Lung (tissue), 12 donors: ENCODE measurements around the gene FCRLB. TPM values are rescaled to one million over a fixed set of nuclear protein-coding genes. Genes with fewer than 3 reads are reported as not detected.
"Not testable (repeated sequence)": the region's sequence is repeated elsewhere in the genome, so short reads cannot be mapped to it uniquely, and the experiment has no call there.

ENCODE experiments used
- ATAC-seq: fragments of 200-7000 bp; cut with Tn5 transposase; one replicate; pipeline ENCODE4 v1.9.1; 2020; ENCODE audit warnings: moderate number of reproducible peaks; ENCODE audit not compliant: insufficient read depth, low FRiP score
- DNase-seq, 3 donors: peaks; one replicate each; pipeline ENCODE4 v3.0.0-alpha.2; 2013 to 2017
- H3K27ac ChIP-seq, 2 donors: one replicate each; pipeline ENCODE4 v1.5.1; 2013; ENCODE audit warnings: mild to moderate bottlenecking in 2 of 2, moderate library complexity in 2 of 2, control low read depth in 1 of 2, inconsistent platforms in 1 of 2, low read depth in 1 of 2, low read length in 1 of 2
- H3K27me3 ChIP-seq, 3 donors: one replicate each; pipeline ENCODE4 v1.5.1; 2013; ENCODE audit warnings: low read length in 2 of 3; ENCODE audit not compliant: control insufficient read depth in 3 of 3, insufficient read depth in 3 of 3
- H3K36me3 ChIP-seq, 4 donors: one replicate each; pipeline ENCODE4 v1.5.1; 2013; ENCODE audit warnings: low read length in 4 of 4, mild to moderate bottlenecking in 1 of 4, moderate library complexity in 1 of 4; ENCODE audit not compliant: control insufficient read depth in 4 of 4, insufficient read depth in 4 of 4
- H3K4me1 ChIP-seq, 5 donors: one replicate each; pipeline ENCODE4 v1.5.1; 2013; ENCODE audit warnings: low read length in 5 of 5, mild to moderate bottlenecking in 2 of 5, moderate library complexity in 1 of 5; ENCODE audit not compliant: control insufficient read depth in 5 of 5, insufficient read depth in 5 of 5
- H3K4me3 ChIP-seq: one replicate; pipeline ENCODE4 v1.5.1; 2013; ENCODE audit warnings: mild to moderate bottlenecking, control low read depth, moderate library complexity
- H3K9ac ChIP-seq, 2 donors: one replicate each; pipeline ENCODE4 v1.5.1; 2013; ENCODE audit warnings: low read length in 2 of 2, control low read depth in 1 of 2; ENCODE audit not compliant: insufficient read depth in 1 of 2
- H3K9me3 ChIP-seq, 4 donors: one replicate each; pipeline ENCODE4 v1.5.1; 2013; ENCODE audit warnings: low read length in 3 of 4, mild to moderate bottlenecking in 1 of 4, moderate library complexity in 1 of 4; ENCODE audit not compliant: control insufficient read depth in 4 of 4, insufficient read depth in 3 of 4
- CTCF ChIP-seq: IDR thresholded peaks from 2 replicates; pipeline ENCODE4 v1.5.1; 2012; ENCODE audit warnings: mild to moderate bottlenecking; ENCODE audit errors: control extremely low read depth, extremely low read depth
- WGBS, 2 donors: extraction: QIAGEN DNeasy Blood & Tissue Kit; methylation state at CpG; one replicate each; pipeline ENCODE4 v1.1.7; 2013; 5-methylcytosine and 5-hydroxymethylcytosine counted together
- polyA plus RNA-seq, 2 donors: library from polyadenylated mRNA; stranded (reverse); fragments of 200-250 nt; gene quantifications; one replicate each; pipeline ENCODE4 v1.2.1, GENCODE V29; 2013
- total RNA-seq, 2 donors: library from RNA; depleted of rRNA in 1 of 2; stranded (reverse); fragments of >200 nt in 1 of 2; gene quantifications; one replicate each; pipeline ENCODE4 v1.2.1, GENCODE V29; 2014 to 2021
- donor health status: control.
- donor health status: control.
- donor health status: Bipolar disorder and iron deficiency.
- donor health status: healthy.
- donor health status: DM: yes; HTN: yes; CAD: no.

Gene FCRLB
- total and polyA plus RNA-seq, 4 donors, result 0.34 to 0.90 (median 0.72) TPM

GRCh38 chr1:161768986-161769672, 47.8 kb downstream of the FCRLB start:
- no peak overlapping the region for H3K27ac ChIP-seq
- no peaks in the 10 kb centered on the region for H3K9me3 ChIP-seq
- DNase-seq, result no peak
- peaks cover 0 to 19% (median 2%) of the 10 kb centered on the region in 5 donors for H3K4me1 ChIP-seq
- ATAC-seq, result no peak
- peaks cover 0 to 3% (median 0%) of the 10 kb centered on the region in 4 donors for H3K36me3 ChIP-seq
- TF ChIP-seq CTCF, result no peak
- no peaks in the 10 kb centered on the region for H3K27me3 ChIP-seq
- H3K9ac ChIP-seq, result no peak overlapping the region
- H3K4me3 ChIP-seq, result no peak overlapping the region

DNA sequence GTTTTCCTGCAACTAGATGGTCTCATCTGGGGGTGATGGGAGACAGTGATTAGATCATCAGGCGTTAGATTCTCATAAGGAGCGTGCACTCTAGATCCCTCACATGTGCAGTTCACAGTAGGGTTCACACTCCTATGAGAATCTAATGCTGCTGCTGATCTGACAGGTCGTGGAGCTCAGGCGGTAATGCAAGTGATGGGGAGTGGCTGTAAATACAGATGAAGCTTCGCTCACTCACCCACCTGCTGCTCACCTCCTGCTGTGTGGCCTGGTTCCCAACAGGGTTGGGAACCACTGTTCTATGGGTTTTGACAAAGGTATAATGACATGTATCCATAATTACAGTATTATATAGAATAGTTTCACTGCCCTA, 48.3 kb downstream of the FCRLB start:
- H3K9me3 ChIP-seq, H3K27ac ChIP-seq, H3K9ac ChIP-seq, H3K36me3 ChIP-seq, H3K27me3 ChIP-seq, H3K4me3 ChIP-seq, ATAC-seq, DNase-seq: not testable (repeated sequence)
- 92 to 96% methylated on average over 5 of the region's 5 CpGs for WGBS, 2 donors
- H3K4me1 ChIP-seq, result peaks cover 0 to 19% (median 2%) of the 10 kb centered on the region in 5 donors

DNA sequence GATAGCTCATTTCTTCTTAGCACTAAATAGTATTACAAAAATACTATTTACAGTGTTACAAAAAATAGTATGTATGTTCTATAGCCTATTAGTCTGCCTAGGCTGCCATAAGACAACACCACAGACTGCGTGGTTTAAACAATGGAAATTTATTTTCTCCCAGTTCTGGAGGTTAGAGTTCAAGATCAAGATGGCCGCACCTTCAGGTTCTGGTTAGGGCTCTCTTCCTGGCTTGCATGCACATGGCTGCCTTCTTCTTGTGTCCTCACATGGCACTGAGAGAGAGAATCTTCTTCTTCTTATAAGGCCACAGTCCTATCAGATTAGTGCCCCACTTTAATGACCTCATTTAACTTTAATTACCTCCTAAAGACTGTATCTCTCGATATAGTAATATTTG, 48.9 kb downstream of the FCRLB start:
- no peak overlapping the region for H3K4me3 ChIP-seq
- peaks cover 0 to 3% (median 0%) of the 10 kb centered on the region in 4 donors for H3K36me3 ChIP-seq
- no peaks in the 10 kb centered on the region for H3K9me3 ChIP-seq
- DNase-seq, result no peak
- no peak overlapping the region for H3K27ac ChIP-seq
- no peak for ATAC-seq
- 94% methylated on average over 3 of the region's 3 CpGs for WGBS, 2 donors
- no peak overlapping the region for H3K9ac ChIP-seq
- H3K27me3 ChIP-seq, result no peaks in the 10 kb centered on the region
- H3K4me1 ChIP-seq, result peaks cover 0 to 19% (median 2%) of the 10 kb centered on the region in 5 donors
- no peak for TF ChIP-seq CTCF

DNA sequence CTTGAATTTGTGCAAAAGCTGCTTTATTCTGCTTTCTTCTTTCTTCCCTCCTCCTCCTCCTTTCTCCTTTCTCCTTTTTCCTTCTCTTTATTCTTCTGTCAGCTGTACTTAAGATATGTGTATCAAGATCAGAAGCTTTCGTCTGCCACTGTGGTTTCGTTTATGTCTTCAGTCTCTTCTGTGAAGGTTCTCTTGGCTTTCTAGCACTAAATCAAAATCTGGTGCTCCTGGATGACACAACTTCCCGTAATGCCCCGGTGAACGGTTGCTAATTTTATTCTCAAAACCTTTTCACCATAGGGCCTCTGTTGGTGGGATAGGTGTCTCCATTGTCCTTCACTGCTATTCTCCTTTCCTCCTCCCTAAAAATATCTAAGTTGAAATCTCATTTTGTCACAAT, 49.8 kb downstream of the FCRLB start:
- Histone ChIP-seq H3K27ac (no peak overlapping the region), H3K9ac (peak overlapping the region in 1 of 2 donors; percentile 6)
- no peak for ATAC-seq

More for the DNA sequence above, 49.8 kb downstream of the FCRLB start:
- no peak overlapping the region for H3K4me3 ChIP-seq
- no peaks in the 10 kb centered on the region for H3K27me3 ChIP-seq
- no peak for TF ChIP-seq CTCF
- H3K36me3 ChIP-seq, result peaks cover 0 to 3% (median 0%) of the 10 kb centered on the region in 4 donors
- H3K9me3 ChIP-seq, result no peaks in the 10 kb centered on the region
- DNase-seq, result no peak
- H3K4me1 ChIP-seq, result peaks cover 0 to 21% (median 3%) of the 10 kb centered on the region in 5 donors
- 30 to 61% methylated on average over 5 of the region's 5 CpGs for WGBS, 2 donors
